Activated CD8-positive, alpha-beta memory T cell treated with anti-CD3 and anti-CD28 coated beads, Interleukin-2, amount 50 U/mL, for 48 hours (primary cell): Measurements from ENCODE around the gene NOC2L.
A peak's percentile ranks its signal among the peaks of the same experiment; 100 is the strongest.
"Not testable (repeated sequence)": the region's sequence is repeated elsewhere in the genome, so short reads cannot be mapped to it uniquely, and the experiment has no call there.

Experiments used
- DNase-seq: peaks from one replicate; pipeline ENCODE4 v3.0.0-alpha.2; 2020

Gene NOC2L

DNA sequence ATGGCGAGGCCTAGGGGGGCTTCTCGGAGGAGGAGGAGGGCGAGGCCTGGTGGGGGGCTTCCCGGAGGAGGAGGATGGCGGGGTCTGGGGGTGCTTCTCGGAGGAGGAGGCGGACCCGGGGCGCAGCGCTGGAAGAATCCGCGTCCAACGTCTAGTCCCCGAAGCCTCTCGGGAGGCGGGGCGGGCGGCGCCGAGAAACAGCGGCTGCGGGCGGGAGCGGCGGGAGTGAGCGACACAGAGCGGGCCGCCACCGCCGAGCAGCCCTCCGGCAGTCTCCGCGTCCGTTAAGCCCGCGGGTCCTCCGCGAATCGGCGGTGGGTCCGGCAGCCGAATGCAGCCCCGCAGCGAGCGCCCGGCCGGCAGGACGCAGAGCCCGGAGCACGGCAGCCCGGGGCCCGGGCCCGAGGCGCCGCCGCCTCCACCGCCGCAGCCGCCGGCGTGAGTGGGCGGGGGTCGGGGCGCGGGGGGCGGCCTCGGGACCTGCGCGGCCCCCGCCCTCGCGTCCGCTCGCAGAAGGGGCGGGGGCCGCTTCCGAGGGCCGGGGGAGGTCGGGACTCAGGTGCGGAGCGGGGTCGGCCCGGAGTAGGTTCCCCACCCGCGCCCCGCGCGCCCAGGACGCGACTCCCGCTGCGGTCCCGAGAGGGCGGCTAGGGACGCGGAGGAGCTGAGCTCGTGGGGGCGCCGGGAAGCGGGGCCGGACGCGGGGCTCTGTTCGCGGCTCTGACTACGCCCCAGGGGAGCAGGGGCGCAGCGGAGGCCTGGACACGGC, 1.5 kb upstream of the NOC2L start, which contains the start of gene KLHL17:
KLHL17 (plus strand) TSS at position 222 of the 769 bp plus-strand sequence; CDS start at position 332, 110 bp downstream.
- DNase-seq, result peak; percentile 91

- DNase-seq, result no peak
Measured at GRCh38 chr1:959731-960362, 791 bp upstream of the NOC2L start.

DNA sequence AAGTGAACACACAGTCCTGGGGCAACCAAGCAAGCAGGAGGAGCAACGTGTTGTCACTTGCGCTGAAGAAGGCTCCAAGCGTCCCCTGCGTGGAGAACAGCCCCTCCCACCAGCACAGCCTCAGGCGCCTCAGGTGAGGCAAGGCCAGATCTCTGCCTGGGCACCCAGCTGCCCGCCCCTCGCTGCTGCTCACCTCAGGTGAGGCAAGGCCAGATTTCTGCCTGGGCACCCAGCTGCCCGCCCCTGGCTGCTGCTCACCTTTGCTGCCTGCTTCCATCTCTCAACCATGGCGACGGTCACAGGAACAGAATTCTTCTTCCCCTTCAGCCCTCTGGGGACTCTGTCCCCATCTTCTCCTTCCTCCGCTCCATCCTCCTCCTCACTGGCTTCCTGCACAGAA, 2.4 kb downstream of the NOC2L start:
- DNase-seq, result no peak

DNA sequence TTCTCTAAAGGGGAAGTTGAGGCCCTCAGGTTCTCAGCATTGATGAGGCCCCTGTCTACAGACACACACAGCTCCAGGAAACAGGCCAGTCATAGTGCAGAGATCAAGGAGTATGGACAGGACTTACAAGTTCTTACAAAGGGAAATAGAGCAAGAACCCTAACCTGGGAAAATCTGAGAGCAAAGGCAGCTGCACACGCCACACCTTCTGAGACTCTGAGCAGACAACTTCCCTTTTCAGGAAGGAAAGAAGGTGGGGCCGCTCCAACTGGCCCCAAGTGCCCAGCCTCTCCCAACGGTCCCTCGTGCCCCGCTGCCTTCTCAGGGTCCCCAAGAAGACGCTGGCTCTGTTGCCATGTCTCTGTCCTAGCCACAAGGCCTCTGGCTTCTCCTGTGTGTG, 3.6 kb downstream of the NOC2L start:
- DNase-seq, result no peak

GRCh38 chr1:954927-955326, 4.1 kb downstream of the NOC2L start:
- no peak for DNase-seq

DNA sequence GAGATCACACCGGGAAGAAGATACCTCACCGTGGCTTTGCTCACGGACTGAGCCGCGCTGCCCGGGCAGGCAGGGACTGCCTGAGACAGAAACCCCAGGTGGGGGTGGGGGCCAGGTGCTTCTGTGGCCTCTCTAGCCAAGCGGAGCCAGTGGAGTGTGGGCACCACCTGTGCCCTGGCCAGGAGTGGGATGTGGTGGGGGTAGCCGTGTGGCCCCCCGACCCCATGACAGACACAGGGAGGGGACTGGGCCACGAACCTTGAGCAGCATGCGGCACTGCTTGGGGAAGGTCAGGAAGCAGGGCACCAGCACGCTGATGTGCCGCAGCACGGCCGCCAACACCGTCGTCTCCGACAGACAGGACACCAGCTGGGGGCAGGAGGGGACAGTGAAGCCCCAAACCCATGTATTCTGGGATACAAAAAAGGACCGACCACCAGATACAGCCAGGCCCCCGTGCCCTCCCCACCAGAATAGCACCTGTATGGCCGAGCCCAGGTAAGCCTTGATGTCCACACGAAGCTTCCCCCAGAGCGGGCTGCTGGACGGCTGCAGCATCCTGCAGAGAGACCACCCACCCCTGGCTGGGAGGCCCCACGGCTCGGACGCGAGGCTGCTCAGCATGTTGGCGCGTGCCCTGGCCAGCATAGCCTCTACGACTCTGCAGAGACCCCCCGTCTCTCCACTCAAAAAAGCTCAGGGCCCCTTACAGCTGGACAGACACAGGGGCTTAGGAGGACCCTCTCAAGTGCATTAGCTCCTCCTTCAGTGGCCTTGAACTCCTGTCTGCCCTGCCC, 5.3 kb downstream of the NOC2L start:
- DNase-seq, result no peak

DNA sequence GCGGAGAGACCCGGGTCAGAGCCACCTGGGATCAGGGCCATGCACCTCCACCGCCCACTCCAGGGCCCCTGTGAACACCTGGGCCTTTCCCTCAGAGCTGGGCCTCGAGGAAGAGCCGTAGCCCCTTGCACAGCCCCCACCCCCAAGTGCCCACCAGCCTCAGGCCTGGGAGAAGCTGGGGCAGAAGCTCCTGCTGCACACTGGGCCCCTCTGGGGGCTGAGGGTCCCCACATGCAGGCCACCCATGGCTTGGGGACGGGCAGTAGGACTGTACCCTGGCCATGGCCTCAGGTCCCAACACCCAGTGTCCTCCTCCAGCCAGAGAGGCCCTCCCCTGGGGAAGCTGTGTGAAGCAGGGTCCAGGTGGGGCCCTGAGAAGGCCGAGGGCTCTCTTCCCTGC, 6.5 kb downstream of the NOC2L start:
- no peak for DNase-seq

GRCh38 chr1:952201-952600, 6.9 kb downstream of the NOC2L start:
- DNase-seq, result no peak

- DNase-seq, result no peak
Measured at GRCh38 chr1:951364-951763, 7.7 kb downstream of the NOC2L start.

DNA sequence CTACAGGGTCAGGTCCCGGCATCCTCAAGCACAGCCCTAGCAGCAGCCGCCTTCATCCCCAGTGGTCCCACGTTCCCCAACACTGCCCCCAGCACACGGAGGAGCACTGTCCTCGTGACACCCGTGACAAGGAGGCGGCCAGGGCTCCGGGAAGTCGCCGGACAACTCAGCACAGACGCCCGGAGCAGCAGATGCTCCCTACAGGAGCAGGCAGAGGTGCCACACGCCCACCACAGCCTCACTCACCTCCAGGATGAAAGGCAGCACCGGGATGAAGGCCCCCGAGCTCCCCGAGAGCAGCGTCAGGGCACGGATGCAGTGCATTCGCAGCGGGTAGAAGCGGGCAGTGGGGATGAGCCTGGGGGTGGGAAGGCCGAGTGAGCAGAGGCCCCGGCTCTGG, 8.2 kb downstream of the NOC2L start:
- no peak for DNase-seq

GRCh38 chr1:950268-950667, 8.8 kb downstream of the NOC2L start:
- no peak for DNase-seq

- no peak for DNase-seq
Measured at GRCh38 chr1:947958-948357, 11.1 kb downstream of the NOC2L start.

GRCh38 chr1:946811-947210, 12.2 kb downstream of the NOC2L start:
- DNase-seq, result not testable (repeated sequence)

DNA sequence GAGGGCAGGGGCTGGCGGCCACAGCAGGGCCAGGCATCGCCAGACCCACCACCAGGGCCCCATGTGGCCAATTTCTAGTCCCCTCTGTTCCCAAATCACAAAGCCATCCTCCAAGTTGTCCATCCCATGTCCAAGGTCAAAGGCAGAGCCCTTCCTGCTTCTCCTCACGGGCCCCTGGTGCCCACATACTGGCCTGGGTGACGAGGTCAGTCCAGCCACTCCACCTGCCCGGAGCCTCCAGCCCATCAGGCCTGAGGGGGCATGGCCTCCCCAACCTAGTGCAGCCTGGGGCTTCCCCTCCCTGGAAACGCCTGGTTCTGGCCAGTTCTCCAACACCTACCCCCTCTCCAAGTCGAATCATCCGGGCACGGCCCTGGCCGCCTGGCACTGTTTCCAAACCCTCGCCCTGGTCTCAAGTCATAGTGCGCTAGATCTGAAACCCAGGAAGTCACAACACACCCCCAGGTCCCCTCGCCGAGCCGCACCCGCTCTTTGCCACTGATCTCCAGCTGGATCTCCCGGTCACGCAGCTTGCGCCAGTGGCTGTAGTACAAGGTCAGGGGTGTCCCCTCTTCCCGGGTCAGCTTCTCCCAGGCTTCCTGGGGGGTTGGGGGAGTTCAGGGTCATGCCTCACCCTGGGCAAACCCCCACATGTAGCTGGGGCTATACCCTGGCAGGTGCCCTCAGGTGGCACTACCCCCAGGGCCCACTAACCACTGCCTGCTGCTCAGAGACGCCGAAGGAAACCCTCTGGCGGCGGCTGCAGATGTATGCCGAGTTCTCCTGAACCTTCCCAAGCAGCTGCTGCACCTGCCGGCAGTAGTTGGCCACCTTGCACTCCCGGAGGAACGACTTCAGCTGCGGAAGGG, 13.1 kb downstream of the NOC2L start:
- no peak for DNase-seq

- DNase-seq, result no peak
Measured at GRCh38 chr1:944341-945325, 14.4 kb downstream of the NOC2L start.

GRCh38 chr1:943545-944340, 15.3 kb downstream of the NOC2L start:
- DNase-seq, result no peak

GRCh38 chr1:942864-943533, 16.1 kb downstream of the NOC2L start:
- DNase-seq, result peak; percentile 54

- peak; percentile 59 for DNase-seq
Measured at GRCh38 chr1:942411-942821, 16.6 kb downstream of the NOC2L start.

GRCh38 chr1:941588-942383, 17.3 kb downstream of the NOC2L start:
- DNase-seq, result peak; percentile 71
